Heart left ventricle (tissue), 16 donors: ENCODE results near the gene TREH. TPM values are rescaled to one million over a fixed set of nuclear protein-coding genes. Genes with fewer than 3 reads are reported as not detected.

ENCODE experiments used
- ATAC-seq, 4 donors: fragments of 200-7000 bp; cut with Tn5 transposase; one replicate each; pipeline ENCODE4 v1.9.1; 2020 to 2022; ENCODE audit warnings: moderate library complexity in 4 of 4, mild to moderate bottlenecking in 3 of 4, moderate number of reproducible peaks in 1 of 4
- DNase-seq, 5 donors: peaks; one replicate each; pipeline ENCODE4 v3.0.0-alpha.2; 2020
- H3K27ac ChIP-seq, 12 donors: fragments of 200-600 bp; sonication (generic) in 4 of 12; one replicate each; pipeline versions ENCODE4 v1.5.0 to v1.8.0; 2016 to 2022; ENCODE audit warnings: mild to moderate bottlenecking in 2 of 12
- H3K27me3 ChIP-seq, 9 donors: fragments of 200-600 bp; sonication (generic) in 2 of 9; one replicate each; pipeline versions ENCODE4 v1.5.1 to v1.8.0; 2016 to 2022; ENCODE audit warnings: mild to moderate bottlenecking in 3 of 9
- H3K36me3 ChIP-seq, 9 donors: fragments of 200-600 bp; sonication (generic) in 2 of 9; one replicate each; pipeline versions ENCODE4 v1.5.0 to v1.8.0; 2018 to 2022; ENCODE audit warnings: mild to moderate bottlenecking in 2 of 9
- H3K4me1 ChIP-seq, 12 donors: fragments of 200-600 bp; sonication (generic) in 4 of 12; one replicate each; pipeline versions ENCODE4 v1.5.0 to v1.8.0; 2016 to 2022; ENCODE audit warnings: mild to moderate bottlenecking in 3 of 12
- H3K4me3 ChIP-seq, 12 donors: fragments of 200-600 bp; sonication (generic) in 4 of 12; one replicate each; pipeline versions ENCODE4 v1.5.0 to v1.8.0; 2017 to 2022; ENCODE audit warnings: mild to moderate bottlenecking in 9 of 12, moderate library complexity in 4 of 12
- H3K9me3 ChIP-seq, 12 donors: fragments of 200-600 bp; sonication (generic) in 4 of 12; one replicate each; pipeline versions ENCODE4 v1.5.0 to v1.8.0; 2016 to 2022; ENCODE audit warnings: mild to moderate bottlenecking in 1 of 12
- POLR2A ChIP-seq, 2 donors: fragments of 450-650 bp; IDR thresholded peaks; one replicate each; pipeline ENCODE4 v1.6.1; 2017; ENCODE audit warnings: antibody characterized with exemption in 2 of 2, mild to moderate bottlenecking in 2 of 2, moderate library complexity in 2 of 2
- WGBS, 4 donors: extraction: QIAGEN DNeasy Blood & Tissue Kit in 2 of 4; methylation state at CpG; one replicate each; pipeline versions ENCODE4 v1.1.5 to v1.1.7; 2013 to 2018; 5-methylcytosine and 5-hydroxymethylcytosine counted together
- intact Hi-C, 10 donors: fragments of 100-400 bp; cut with DNase I; formaldehyde crosslinking; loops; one replicate each; pipeline versions ENCODE4 v1.11.1 to v1.14.2; 2022
- polyA plus RNA-seq, 2 donors: library from polyadenylated mRNA; stranded (reverse); fragments of 200-250 nt; gene quantifications; one replicate each; pipeline ENCODE4 v1.2.3, GENCODE V29; 2013
- total RNA-seq, 9 donors: library from RNA; depleted of rRNA in 2 of 9; stranded (reverse); fragments of >200 nt in 2 of 9; fragmentation: NEBNext Ultra II Directional in 3 of 9; extraction: Animal tissue kit (Norgen Biotek cat#: 25700) in 3 of 9; gene quantifications; one replicate each; pipeline versions ENCODE4 v1.1.0 to v1.2.4, GENCODE V29; 2016 to 2023
- TF ChIP-seq, protein P1 (sequence below), 12 donors: fragments of 200-600 bp; sonication (generic) in 4 of 12; IDR thresholded peaks; one replicate each; pipeline versions ENCODE4 v1.5.0 to v1.8.0; 2018 to 2022; ENCODE audit warnings: antibody characterized with exemption in 12 of 12, mild to moderate bottlenecking in 5 of 12
- donor health status: ischemic (EF 13 %, LVEDD 7.1; RV severe dilation, severe dysfunction).
- donor health status: healthy with polysubstance abuse.
- donor health status: DM: no; HTN: yes; CAD: no.
- donor health status: DM: no; HTN: no; CAD: no.
- donor health status: ischemic (EF 25% LVEDD 6.9; RV normal size, moderate dysfunction).
- donor health status: ischemic (EF 25% LVEDD 5.7; RV mildly dilated, moderate dysfunction).
- donor health status: healthy.
- donor health status: DM: yes; HTN: yes; CAD: no.
- donor health status: ischemic (EF 35%, LVEDD 5.7; RV mildly dilated, moderate dysfunction).
- donor health status: nonischemic (EF 11% LVEDD 7.7; RV severe dilation, severe dysfunction).
- donor health status: DM: yes; HTN: yes; CAD: no.
- donor health status: PGD.
- donor health status: ischemic (EF 29% LVEDD 5.4; RV normal size, mild dysfunction).
- donor health status: nonischemic (EF 23%, LVEDD 6.1; RV moderate dilation, normal function).

The TREH gene
- total and polyA plus RNA-seq, 11 donors = 0.17 to 1.7 TPM; not detected in 9

- intact Hi-C loops = no loop called here
- ATAC-seq (no peak), DNase-seq (no peak)
- Histone ChIP-seq H3K27ac (peak overlapping the region in 2 of 12 donors; percentile 18 to 86), H3K4me3 (no peak overlapping the region), H3K27me3 (no peaks in the 10 kb centered on the region), H3K4me1 (peaks cover 0 to 82% (median 48%) of the 10 kb centered on the region in 12 donors), H3K9me3 (no peaks in the 10 kb centered on the region), H3K36me3 (peaks cover 4 to 100% (median 81%) of the 10 kb centered on the region in 9 donors)
- TF ChIP-seq, protein P1, sequence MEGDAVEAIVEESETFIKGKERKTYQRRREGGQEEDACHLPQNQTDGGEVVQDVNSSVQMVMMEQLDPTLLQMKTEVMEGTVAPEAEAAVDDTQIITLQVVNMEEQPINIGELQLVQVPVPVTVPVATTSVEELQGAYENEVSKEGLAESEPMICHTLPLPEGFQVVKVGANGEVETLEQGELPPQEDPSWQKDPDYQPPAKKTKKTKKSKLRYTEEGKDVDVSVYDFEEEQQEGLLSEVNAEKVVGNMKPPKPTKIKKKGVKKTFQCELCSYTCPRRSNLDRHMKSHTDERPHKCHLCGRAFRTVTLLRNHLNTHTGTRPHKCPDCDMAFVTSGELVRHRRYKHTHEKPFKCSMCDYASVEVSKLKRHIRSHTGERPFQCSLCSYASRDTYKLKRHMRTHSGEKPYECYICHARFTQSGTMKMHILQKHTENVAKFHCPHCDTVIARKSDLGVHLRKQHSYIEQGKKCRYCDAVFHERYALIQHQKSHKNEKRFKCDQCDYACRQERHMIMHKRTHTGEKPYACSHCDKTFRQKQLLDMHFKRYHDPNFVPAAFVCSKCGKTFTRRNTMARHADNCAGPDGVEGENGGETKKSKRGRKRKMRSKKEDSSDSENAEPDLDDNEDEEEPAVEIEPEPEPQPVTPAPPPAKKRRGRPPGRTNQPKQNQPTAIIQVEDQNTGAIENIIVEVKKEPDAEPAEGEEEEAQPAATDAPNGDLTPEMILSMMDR (IDR thresholded peaks at IDR 0.05) = no peak
- TF ChIP-seq POLR2A (IDR thresholded peaks at IDR 0.05) = no peak
- WGBS, 4 donors = 72 to 85% (median 74%) methylated on average over 8 of the region's 8 CpGs
Measured at GRCh38 chr11:118636569-118637290, 42.7 kb downstream of the TREH start.

GRCh38 chr11:118635642-118636041 lies 43.8 kb downstream of the TREH start:
- intact Hi-C loops = no loop called here
- no peaks in the 10 kb centered on the region for H3K9me3 ChIP-seq
- peak overlapping the region in 10 of 12 donors; percentile 28 to 86 (median 72) for H3K27ac ChIP-seq
- DNase-seq (no peak), ATAC-seq (no peak)
- no peaks in the 10 kb centered on the region for H3K27me3 ChIP-seq
- H3K4me1 ChIP-seq = peaks cover 0 to 87% (median 46%) of the 10 kb centered on the region in 12 donors
- H3K36me3 ChIP-seq = peaks cover 3 to 100% (median 81%) of the 10 kb centered on the region in 9 donors
- TF ChIP-seq POLR2A (IDR thresholded peaks at IDR 0.05) = no peak
- TF ChIP-seq, protein P1 (IDR thresholded peaks at IDR 0.05) = no peak
- no peak overlapping the region for H3K4me3 ChIP-seq
- WGBS, 4 donors = 42 to 63% (median 62%) methylated on average over 2 of the region's 2 CpGs

DNA sequence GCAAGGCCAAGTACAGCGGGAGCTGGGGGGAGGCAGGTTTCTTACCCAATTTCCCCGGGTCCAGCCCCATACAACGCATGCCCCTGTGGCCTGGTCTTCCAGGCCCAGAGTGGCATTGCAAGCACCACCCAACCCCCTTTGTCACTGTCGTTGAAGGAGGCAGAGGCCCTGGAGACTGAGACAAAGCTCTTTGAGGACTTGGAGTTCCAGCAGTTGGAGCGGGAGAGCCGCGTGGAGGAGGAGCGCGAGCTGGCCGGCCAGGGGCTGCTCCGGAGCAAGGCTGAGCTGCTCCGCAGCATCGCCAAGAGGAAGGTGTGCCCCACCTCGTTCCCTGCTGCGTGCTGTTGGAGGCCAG lies 44.2 kb downstream of the TREH start:
- peaks cover 0 to 87% (median 47%) of the 10 kb centered on the region in 12 donors for H3K4me1 ChIP-seq
- intact Hi-C loops = no loop called here

More for the DNA sequence above, 44.2 kb downstream of the TREH start:
- Histone ChIP-seq H3K4me3 (peak overlapping the region in 7 of 12 donors; percentile 12 to 32 (median 22)), H3K27ac (peak overlapping the region in 11 of 12 donors; percentile 4 to 86 (median 71)), H3K9me3 (no peaks in the 10 kb centered on the region), H3K36me3 (peaks cover 3 to 100% (median 82%) of the 10 kb centered on the region in 9 donors), H3K27me3 (no peaks in the 10 kb centered on the region)
- TF ChIP-seq POLR2A (IDR thresholded peaks at IDR 0.05) = no peak
- TF ChIP-seq, protein P1 (IDR thresholded peaks at IDR 0.05) = no peak
- 38 to 44% (median 43%) methylated on average over 15 of the region's 15 CpGs for WGBS, 4 donors
- DNase-seq (no peak), ATAC-seq (peak in 3 of 4 donors; percentile 1 to 7 (median 5))
